ENCODE results near the gene KRT5. TPM values are rescaled to one million over a fixed set of nuclear protein-coding genes. Genes with fewer than 3 reads are reported as not detected.

Gene KRT5
- total RNA-seq (1 to 10 TPM in 2 of 7 donors, under 1 TPM in 2, not detected in 3; 0.23 to 1.5 (median 0.85) TPM), polyA plus RNA-seq (1 to 10 TPM in 1 of 3 donors, under 1 TPM in 2; 0.93 to 1.9 (median 0.96) TPM)
- long read RNA-seq, donor 1 = 0 reads
- long read RNA-seq, donor 2 = 0 reads

GRCh38 chr12:52519826-52520662 is at the start of gene KRT5:
TSS of gene KRT5 (minus strand) at chr12:52520394. CDS start at chr12:52520296, 98 bp downstream.
- 87 to 93% (median 89%) methylated on average over 26 to 29 of the region's 29 CpGs for WGBS, 5 donors
- DNase-seq = no peak
- TF ChIP-seq POLR2A (IDR thresholded peaks at IDR 0.05) (no peak), POLR2AphosphoS5 (IDR thresholded peaks at IDR 0.05) (no peak), CTCF (IDR thresholded peaks at IDR 0.05 in 8 of 11, conservative IDR thresholded peaks at IDR 0.05 in 3 of 11) (no peak)

GRCh38 chr12:52568111-52568510 is 47.9 kb upstream of the KRT5 start:
- intact Hi-C loops (cut with DNase I; ENCODE audit: low total_unique reads) = no loop called here
- TF ChIP-seq POLR2A (IDR thresholded peaks at IDR 0.05) = no peak
- TF ChIP-seq POLR2AphosphoS5 (IDR thresholded peaks at IDR 0.05) = no peak
- TF ChIP-seq CTCF (IDR thresholded peaks at IDR 0.05 in 8 of 11, conservative IDR thresholded peaks at IDR 0.05 in 3 of 11) = no peak
- no peak overlapping the region for H3K4me3 ChIP-seq
- no peaks in the 10 kb centered on the region for H3K36me3 ChIP-seq
- H3K4me1 ChIP-seq = no peaks in the 10 kb centered on the region
- H3K27me3 ChIP-seq (replicated peaks in 1 of 7) = peaks cover 0 to 48% (median 0%) of the 10 kb centered on the region in 7 donors
- H3K9me3 ChIP-seq = no peaks in the 10 kb centered on the region
- no peak for DNase-seq
- WGBS, 5 donors = 87 to 97% (median 95%) methylated on average over 12 of the region's 12 CpGs
- H3K27ac ChIP-seq = no peak overlapping the region

More at GRCh38 chr12:52519826-52520662, at the start of gene KRT5:
- Histone ChIP-seq H3K36me3 (no peaks in the 10 kb centered on the region), H3K27me3 (replicated peaks in 1 of 7) (peaks cover 0 to 15% (median 0%) of the 10 kb centered on the region in 7 donors), H3K27ac (no peak within 1 kb of the TSS), H3K9me3 (no peaks in the 10 kb centered on the region), H3K4me3 (no peak within 1 kb of the TSS), H3K4me1 (no peaks in the 10 kb centered on the region)
- intact Hi-C loops (cut with DNase I; ENCODE audit: low total_unique reads) = no loop called here

- Histone ChIP-seq H3K27ac (peak overlapping the region in 1 of 8 donors; percentile 38), H3K9me3 (no peaks in the 10 kb centered on the region), H3K36me3 (no peaks in the 10 kb centered on the region), H3K27me3 (replicated peaks in 1 of 7) (peaks cover 0 to 50% (median 0%) of the 10 kb centered on the region in 7 donors), H3K4me3 (no peak overlapping the region), H3K4me1 (no peaks in the 10 kb centered on the region)
- peak; percentile 83 for DNase-seq
- intact Hi-C loops (cut with DNase I; ENCODE audit: low total_unique reads) = no loop called here
- WGBS, 5 donors = 73 to 81% (median 74%) methylated on average over 7 to 8 of the region's 8 CpGs
- TF ChIP-seq POLR2AphosphoS5 (IDR thresholded peaks at IDR 0.05) (peak in 2 of 3 donors; percentile 25 to 36), CTCF (IDR thresholded peaks at IDR 0.05 in 8 of 11, conservative IDR thresholded peaks at IDR 0.05 in 3 of 11) (no peak)
Observed at GRCh38 chr12:52566847-52567291, 46.7 kb upstream of the KRT5 start.

GRCh38 chr12:52564582-52564981 is 44.4 kb upstream of the KRT5 start:
- no peak for DNase-seq
- H3K4me3 ChIP-seq = no peak overlapping the region
- WGBS, 5 donors = 27 to 70% (median 50%) methylated on average over 1 of the region's 1 CpG
- H3K36me3 ChIP-seq = no peaks in the 10 kb centered on the region
- no peak overlapping the region for H3K27ac ChIP-seq
- intact Hi-C loops (cut with DNase I; ENCODE audit: low total_unique reads) = no loop called here
- TF ChIP-seq CTCF (IDR thresholded peaks at IDR 0.05 in 8 of 11, conservative IDR thresholded peaks at IDR 0.05 in 3 of 11) (no peak), POLR2AphosphoS5 (IDR thresholded peaks at IDR 0.05) (no peak), POLR2A (IDR thresholded peaks at IDR 0.05) (no peak)
- peaks cover 0 to 43% (median 0%) of the 10 kb centered on the region in 7 donors for H3K27me3 ChIP-seq (replicated peaks in 1 of 7)
- H3K9me3 ChIP-seq = no peaks in the 10 kb centered on the region
- H3K4me1 ChIP-seq = no peaks in the 10 kb centered on the region

Measured in spleen (tissue), 13 donors.